HG03060 (cell line): ENCODE measurements around the gene WFIKKN1.

Source experiments
- ATAC-seq: cut with Tn5 transposase; IDR thresholded peaks from one replicate; pipeline ENCODE4 v1.9.1; 2021; ENCODE audit warnings: low read depth, moderate number of reproducible peaks; ENCODE audit not compliant: unreplicated experiment

WFIKKN1 gene

DNA sequence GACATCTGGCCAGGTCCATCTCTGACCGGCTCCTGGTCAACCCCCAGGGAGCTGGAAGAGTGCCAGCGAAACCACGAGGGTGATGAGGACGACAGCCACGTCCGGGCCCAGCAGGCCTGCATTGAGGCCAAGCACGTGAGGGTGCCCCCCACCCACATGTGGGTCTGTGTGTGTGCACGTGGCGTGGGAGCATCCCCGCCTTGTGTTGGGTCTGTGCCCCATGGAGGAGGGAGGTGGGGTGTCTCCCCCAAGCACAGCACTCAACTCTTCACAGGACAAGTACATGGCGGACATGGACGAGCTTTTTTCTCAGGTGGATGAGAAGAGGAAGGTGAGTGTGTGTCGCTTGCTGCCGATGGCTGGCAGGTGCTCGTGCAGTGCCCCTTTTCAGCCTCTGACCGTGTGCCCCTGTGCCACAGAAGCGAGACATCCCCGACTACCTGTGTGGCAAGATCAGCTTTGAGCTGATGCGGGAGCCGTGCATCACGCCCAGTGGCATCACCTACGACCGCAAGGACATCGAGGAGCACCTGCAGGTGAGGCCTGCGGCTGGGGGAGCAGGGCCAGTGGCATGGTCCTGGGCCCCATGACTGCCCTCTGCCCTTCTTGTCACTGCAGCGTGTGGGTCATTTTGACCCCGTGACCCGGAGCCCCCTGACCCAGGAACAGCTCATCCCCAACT lies 51.1 kb downstream of the WFIKKN1 start:
- ATAC-seq: no peak

DNA sequence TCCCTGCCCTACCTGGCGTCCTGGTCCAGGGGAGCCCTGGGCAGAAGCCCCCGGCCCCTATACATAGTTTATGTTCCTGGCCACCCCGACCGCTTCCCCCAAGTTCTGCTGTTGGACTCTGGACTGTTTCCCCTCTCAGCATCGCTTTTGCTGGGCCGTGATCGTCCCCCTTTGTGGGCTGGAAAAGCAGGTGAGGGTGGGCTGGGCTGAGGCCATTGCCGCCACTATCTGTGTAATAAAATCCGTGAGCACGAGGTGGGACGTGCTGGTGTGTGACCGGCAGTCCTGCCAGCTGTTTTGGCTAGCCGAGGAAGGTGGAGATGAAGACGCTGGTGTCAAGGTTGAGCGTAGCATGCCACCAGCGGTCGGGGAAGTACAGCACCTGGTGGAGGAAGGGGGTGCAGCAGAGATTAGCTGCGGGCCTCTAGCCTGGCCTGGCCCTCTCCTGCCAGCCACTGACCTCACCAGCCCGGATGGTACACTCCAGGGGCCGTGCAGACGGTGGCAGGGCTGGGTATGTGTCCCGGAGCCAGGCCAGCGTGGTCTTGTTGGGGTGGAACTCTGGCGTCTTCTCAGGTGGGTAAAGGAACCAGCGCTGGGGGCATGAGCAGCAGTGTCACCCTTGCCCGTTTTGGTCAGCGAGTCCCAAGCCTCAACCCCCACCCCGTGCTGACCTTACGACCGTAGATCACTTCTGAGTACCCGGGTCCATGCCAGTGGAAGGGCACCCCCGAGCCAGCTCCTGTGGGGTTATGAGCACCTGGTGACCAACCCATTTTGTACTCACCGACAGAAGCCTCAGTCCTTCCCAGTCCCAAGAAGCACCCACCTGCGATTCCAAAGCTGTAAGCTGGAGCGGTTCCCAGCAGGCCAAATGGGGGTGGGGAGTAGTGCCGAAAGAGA lies 52.0 kb downstream of the WFIKKN1 start:
- ATAC-seq: no peak

DNA sequence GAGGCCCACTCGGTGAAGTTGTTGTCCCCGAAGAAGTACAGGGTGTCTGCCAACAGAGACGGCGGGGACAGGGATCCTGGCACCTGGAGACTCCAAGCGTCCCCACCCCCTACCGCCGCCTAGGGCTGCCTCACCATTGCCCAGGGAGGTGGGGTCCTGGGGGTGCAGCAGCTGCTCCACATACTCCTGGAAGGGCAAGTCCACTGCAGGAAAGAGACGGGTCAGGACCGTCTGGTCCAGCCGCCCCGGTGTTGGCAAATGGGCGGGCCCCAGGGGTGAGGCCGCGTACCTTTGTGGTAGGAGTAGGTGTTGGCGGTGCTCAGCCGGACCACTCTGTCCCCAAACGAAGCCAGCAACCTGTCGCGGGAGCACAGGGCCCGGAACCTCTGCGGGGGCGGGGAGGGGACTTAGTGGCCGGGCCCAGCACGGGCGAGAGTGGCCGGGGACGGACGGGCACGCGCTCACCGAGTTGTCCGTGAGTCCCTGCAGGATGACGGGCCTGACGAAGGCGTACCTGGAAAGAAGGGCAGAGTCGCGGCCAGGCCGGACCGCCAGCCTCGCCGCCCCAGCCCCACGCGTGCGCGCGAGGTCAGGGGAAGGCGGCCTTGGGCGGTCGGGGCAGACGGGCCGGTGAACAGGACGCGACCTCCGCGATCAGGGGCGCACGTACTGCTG lies 52.7 kb downstream of the WFIKKN1 start:
- ATAC-seq: no peak
